GM12878 (cell line): ENCODE measurements around the gene CAPN2. TPM values are rescaled to one million over a fixed set of nuclear protein-coding genes. Genes with fewer than 3 reads are reported as not detected.

Experiments used
- ATAC-seq: fragments of 200-7000 bp; cut with Tn5 transposase; 3 replicates; pipeline ENCODE4 v1.9.1; 2020; ENCODE audit warnings: mild to moderate bottlenecking, moderate library complexity
- BruUV-seq: library from RNA; stranded (reverse); fragments of 400-500 nt; replicated peaks from 2 replicates; lab custom pipeline; 2021; lab: Mats Ljungman, UMichigan
- CTCF ChIA-PET: fragments of 300-600 bp; sonication (Branson Sonifier 250); formaldehyde crosslinking; extraction: SDS; loops from one replicate; lab custom pipeline; 2021; ENCODE audit warnings: inconsistent platforms; lab: Yijun Ruan, JAX
- POLR2A ChIA-PET: fragments of 350-600 bp; formaldehyde crosslinking; extraction: SDS; loops from one replicate; lab custom pipeline; 2021; ENCODE audit warnings: inconsistent platforms; lab: Charles Lee
- RAD21 ChIA-PET: fragments of 300-600 bp; sonication (Branson Sonifier 250); formaldehyde crosslinking; loops from one replicate; lab custom pipeline; 2023; ENCODE audit warnings: antibody characterized with exemption; ENCODE audit not compliant: unreplicated experiment; lab: Charles Lee
- SMC1A ChIA-PET: fragments of 300-600 bp; sonication (Branson Sonifier 250); formaldehyde crosslinking; loops from one replicate; lab custom pipeline; 2023; ENCODE audit not compliant: unreplicated experiment, uncharacterized antibody; lab: Charles Lee
- DNase-seq: peaks from one replicate; pipeline ENCODE4 v3.0.0-alpha.2; 2011; ENCODE audit warnings: low read depth, low spot score
- FAIRE-seq: peaks from 3 replicates; lab custom pipeline; 2011; peaks lifted over from hg19 to GRCh38; lab: Jason Lieb, UNC
- H2AFZ ChIP-seq: 2 replicates; pipeline ENCODE4 v1.6.0; 2011; ENCODE audit warnings: low read depth, low read length, control low read depth; ENCODE audit not compliant: control insufficient read depth
- H3K27ac ChIP-seq: 2 replicates; pipeline ENCODE4 v1.5.1; 2011; ENCODE audit warnings: control low read depth; ENCODE audit not compliant: control insufficient read depth, insufficient read depth
- H3K27me3 ChIP-seq, 2 experiments: replicated peaks in 1 of 2; 2 replicates each; pipeline versions ENCODE4 v1.6.0 to v1.6.1; 2011; ENCODE audit warnings: low read length in 1 of 2; ENCODE audit not compliant: control insufficient read depth in 2 of 2, insufficient read depth in 2 of 2
- H3K36me3 ChIP-seq, 2 experiments: 2 replicates each; pipeline ENCODE4 v1.5.1; 2011; ENCODE audit warnings: low read length in 1 of 2; ENCODE audit not compliant: control insufficient read depth in 2 of 2, insufficient read depth in 2 of 2
- H3K4me1 ChIP-seq: 2 replicates; pipeline ENCODE4 v1.6.1; 2011; ENCODE audit warnings: mild to moderate bottlenecking, low read length, moderate library complexity, mixed read lengths; ENCODE audit not compliant: control insufficient read depth, insufficient read depth
- H3K4me2 ChIP-seq: 2 replicates; pipeline ENCODE4 v1.6.0; 2011; ENCODE audit warnings: control low read depth; ENCODE audit not compliant: control insufficient read depth, insufficient read depth
- H3K4me3 ChIP-seq: fragments of 200-600 bp; sonication (generic); 2 replicates; pipeline ENCODE4 v1.5.1; 2016
- H3K79me2 ChIP-seq: 2 replicates; pipeline ENCODE4 v1.6.0; 2011; ENCODE audit warnings: low read length; ENCODE audit not compliant: control insufficient read depth, insufficient read depth
- H3K9ac ChIP-seq: 2 replicates; pipeline ENCODE4 v1.8.0; 2011; ENCODE audit warnings: low read length, control low read depth, mixed read lengths; ENCODE audit not compliant: control insufficient read depth, insufficient read depth
- H3K9me3 ChIP-seq: replicated peaks from 3 replicates; pipeline ENCODE4 v1.5.1; 2011; ENCODE audit warnings: mild to moderate bottlenecking, low read length; ENCODE audit not compliant: control insufficient read depth, insufficient read depth
- H4K20me1 ChIP-seq: 2 replicates; pipeline ENCODE4 v1.6.0; 2011; ENCODE audit not compliant: control insufficient read depth, insufficient read depth
- ATF3 ChIP-seq: IDR thresholded peaks from 2 replicates; pipeline ENCODE4 v1.6.1; 2011; ENCODE audit warnings: low read depth, mild to moderate bottlenecking, low read length, moderate library complexity, borderline replicate concordance; ENCODE audit errors: extremely low read depth
- HSF1 ChIP-seq: fragments of 150-350 bp; IDR thresholded peaks from 2 replicates; pipeline ENCODE4 v1.6.1; 2014; ENCODE audit warnings: mild to moderate bottlenecking, low read depth, low read length
- POLR2AphosphoS2 ChIP-seq: IDR thresholded peaks from 2 replicates; pipeline ENCODE4 v1.6.1; 2011; ENCODE audit warnings: low read depth, mild to moderate bottlenecking, low read length, improper control_type of control experiment, moderate library complexity
- RCOR1 ChIP-seq: conservative IDR thresholded peaks from 2 replicates; pipeline ENCODE4 v1.6.1; 2012; ENCODE audit warnings: low read depth, low read length, improper control_type of control experiment
- WGBS: methylation state at CpG from one replicate; pipeline ENCODE4 v1.1.6; 2016; ENCODE audit warnings: low lambda C conversion rate; ENCODE audit not compliant: insufficient replicate concordance, insufficient coverage; ENCODE audit errors: missing lambda C conversion rate; 5-methylcytosine and 5-hydroxymethylcytosine counted together
- in situ Hi-C: fragments of 300-500 bp; cut with MboI; formaldehyde crosslinking; loops from 9 replicates; pipeline ENCODE4 v1.14.3; 2018; ENCODE audit warnings: mixed read lengths
- intact Hi-C: fragments of 100-400 bp; cut with micrococcal nuclease; formaldehyde crosslinking; loops from one replicate; pipeline ENCODE4 v1.14.2; 2022; ENCODE audit not compliant: unreplicated experiment
- polyA plus RNA-seq, 11 experiments: library from polyadenylated mRNA; depleted of rRNA in 4 of 11; unstranded in 6 of 11; stranded (reverse) in 5 of 11; fragments of >200 nt; fragmentation: Nextera tagmentation in 4 of 11; fragmentation: Illumina TruSeq in 1 of 11; extraction: Ambion mirVana in 4 of 11; extraction: Trizol in 1 of 11; gene quantifications; 1 replicate in 1 of 11; 2 replicates in 10 of 11; pipeline versions ENCODE4 v1.2.1 to v1.2.3, GENCODE V29; 2011 to 2016; ENCODE audit warnings: inconsistent platforms in 2 of 11, missing spikeins in 2 of 11, low read depth in 1 of 11
- total RNA-seq, 4 experiments: library from RNA; depleted of rRNA in 3 of 4; stranded (reverse); fragments of >200 nt in 3 of 4; fragmentation: Illumina TruSeq in 1 of 4; extraction: Trizol in 1 of 4; gene quantifications; 2 replicates each; pipeline versions ENCODE4 v1.2.1 to v1.2.3, GENCODE V29; 2013 to 2021

The CAPN2 gene
- total and polyA plus RNA-seq, 10 of the 15 experiments (the other 5 are each of a cell fraction or from before 2014, with no cell fraction given): 6.0 to 21.4 (median 16.6) TPM

DNA sequence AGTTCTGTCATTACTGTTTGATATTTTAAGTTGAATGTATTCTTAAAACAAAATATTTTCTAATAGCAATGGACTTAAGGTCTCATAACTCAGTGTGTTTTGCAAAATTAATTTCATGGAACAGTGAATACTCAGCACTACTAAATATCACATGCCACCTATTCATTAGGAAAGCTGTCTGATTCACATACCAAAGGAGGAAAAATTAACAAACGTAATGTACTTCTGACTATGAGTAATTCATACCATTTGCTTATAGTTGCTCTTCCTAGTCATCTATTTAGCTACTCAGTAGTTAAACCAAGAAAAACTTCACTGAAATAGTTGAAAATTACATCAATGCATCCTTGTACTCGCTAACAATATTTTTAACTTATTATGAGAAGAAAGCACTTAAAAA is 98.2 kb downstream of the CAPN2 start:
- TF ChIP-seq HSF1 (no peak), RCOR1 (no peak), ATF3 (no peak), POLR2AphosphoS2 (no peak)
- ChIA-PET SMC1A (interaction anchor here (1.2 to 1.7 kb wide), 2 partner anchors 241 to 296 kb away, joined by 3 to 10 read pairs; no protein-coding TSS in a partner anchor), CTCF (interaction anchor here (0.8 to 2.4 kb wide), 5 partner anchors 34 to 306 kb away, joined by 3 to 31 read pairs (median 4); no protein-coding TSS in a partner anchor), POLR2A (no interaction called here), RAD21 (interaction anchor here (1.1 to 1.4 kb wide), 3 partner anchors 35 to 523 kb away, joined by 3 to 5 read pairs (median 5); partner anchors contain the start of gene TP53BP2)
- ATAC-seq: no peak
- Histone ChIP-seq H3K4me3 (no peak overlapping the region), H3K27me3 (no peaks in the 10 kb centered on the region), H3K36me3 (peaks cover 0 to 2% of the 10 kb centered on the region in 2 experiments; a peak in 2 of 4 replicates), H3K79me2 (no peaks in the 10 kb centered on the region), H3K9ac (no peak overlapping the region), H4K20me1 (no peaks in the 10 kb centered on the region), H3K4me1 (no peaks in the 10 kb centered on the region), H2AFZ (no peak overlapping the region), H3K9me3 (no peaks in the 10 kb centered on the region), H3K4me2 (no peak overlapping the region), H3K27ac (no peak overlapping the region)
- BruUV-seq: no TSS peak
- no peak for DNase-seq
- 27% methylated on average over 2 of the region's 2 CpGs for WGBS
- FAIRE-seq: no peak
- in situ Hi-C loops: loop anchor here (25.0 kb wide), 1 partner anchor 527 kb away; the partner anchor contains the start of gene NVL
- intact Hi-C loops: no loop called here
